Measurements from ENCODE around the gene KCNN3.

Gene KCNN3

GRCh38 chr1:154730259-154730658 lies 139.8 kb downstream of the KCNN3 start (continued):
- TF ChIP-seq PATZ1 (CRISPR knock-in tag; IDR thresholded peaks at IDR 0.05; ENCODE audit: borderline replicate concordance) (no peak), POU6F1 (CRISPR knock-in tag; IDR thresholded peaks at IDR 0.05; ENCODE audit: borderline replicate concordance, low read depth) (no peak), OSR1 (CRISPR knock-in tag; IDR thresholded peaks at IDR 0.05) (no peak), ESRRG (CRISPR knock-in tag; IDR thresholded peaks at IDR 0.05) (no peak), CREB5 (CRISPR knock-in tag; IDR thresholded peaks at IDR 0.05; ENCODE audit: low read depth) (no peak), GLIS3 (CRISPR knock-in tag; IDR thresholded peaks at IDR 0.05) (no peak)

GRCh38 chr1:154729577-154729976 lies 140.5 kb downstream of the KCNN3 start:
- ATAC-seq, result no peak
- TF ChIP-seq PPARA (CRISPR knock-in tag; IDR thresholded peaks at IDR 0.05; ENCODE audit: borderline replicate concordance), result no peak
- TF ChIP-seq CSDC2 (CRISPR knock-in tag; IDR thresholded peaks at IDR 0.05), result no peak
- no peak for TF ChIP-seq GLIS3 (CRISPR knock-in tag; IDR thresholded peaks at IDR 0.05)
- TF ChIP-seq TCF4 (CRISPR knock-in tag; IDR thresholded peaks at IDR 0.05; ENCODE audit: borderline replicate concordance), result no peak
- no peak for TF ChIP-seq ZC3H10 (CRISPR knock-in tag; IDR thresholded peaks at IDR 0.05)
- TF ChIP-seq ARNTL (CRISPR knock-in tag; IDR thresholded peaks at IDR 0.05; ENCODE audit: borderline replicate concordance, low read depth), result no peak
- TF ChIP-seq SNAI2 (CRISPR knock-in tag; IDR thresholded peaks at IDR 0.05), result no peak
- TF ChIP-seq TOX (CRISPR knock-in tag; IDR thresholded peaks at IDR 0.05; ENCODE audit: borderline replicate concordance), result no peak
- no peak for TF ChIP-seq ZNF70 (CRISPR knock-in tag; IDR thresholded peaks at IDR 0.05)
- TF ChIP-seq POU6F1 (CRISPR knock-in tag; IDR thresholded peaks at IDR 0.05; ENCODE audit: borderline replicate concordance, low read depth), result no peak
- TF ChIP-seq ESRRG (CRISPR knock-in tag; IDR thresholded peaks at IDR 0.05), result no peak
- no peak for TF ChIP-seq ISL1 (CRISPR knock-in tag; IDR thresholded peaks at IDR 0.05)

GRCh38 chr1:154729031-154729442 lies 141.0 kb downstream of the KCNN3 start:
- ATAC-seq, result no peak
- TF ChIP-seq ISL1 (CRISPR knock-in tag; IDR thresholded peaks at IDR 0.05) (no peak), PATZ1 (CRISPR knock-in tag; IDR thresholded peaks at IDR 0.05; ENCODE audit: borderline replicate concordance) (no peak), TSHZ2 (CRISPR knock-in tag; IDR thresholded peaks at IDR 0.05) (no peak), ZFP3 (CRISPR knock-in tag; IDR thresholded peaks at IDR 0.05) (no peak), TOX (CRISPR knock-in tag; IDR thresholded peaks at IDR 0.05; ENCODE audit: borderline replicate concordance) (no peak), POU6F1 (CRISPR knock-in tag; IDR thresholded peaks at IDR 0.05; ENCODE audit: borderline replicate concordance, low read depth) (no peak), GLIS3 (CRISPR knock-in tag; IDR thresholded peaks at IDR 0.05) (no peak), ARNTL (CRISPR knock-in tag; IDR thresholded peaks at IDR 0.05; ENCODE audit: borderline replicate concordance, low read depth) (no peak)

Measured in SK-N-SH treated with all-trans-retinoic acid at 6 μM for 48 hours (cell line).